Ectodermal cell (in vitro differentiated cells): ENCODE results near the gene SPOCK1.

Experiments
- H3K27ac ChIP-seq: 2 replicates; pipeline ENCODE4 v1.7.0; 2013; ENCODE audit warnings: mild to moderate bottlenecking, low read depth, low read length; ENCODE audit not compliant: insufficient read depth, poor library complexity, severe bottlenecking
- H3K27me3 ChIP-seq: 2 replicates; pipeline ENCODE4 v1.7.0; 2013; ENCODE audit warnings: mild to moderate bottlenecking, low read length; ENCODE audit not compliant: insufficient read depth, control insufficient read depth, poor library complexity, severe bottlenecking
- H3K36me3 ChIP-seq: one replicate; pipeline ENCODE4 v1.7.0; 2013; ENCODE audit warnings: low read length; ENCODE audit not compliant: control insufficient read depth, insufficient read depth
- H3K4me1 ChIP-seq: one replicate; pipeline ENCODE4 v1.7.0; 2013; ENCODE audit warnings: low read length; ENCODE audit not compliant: control insufficient read depth, insufficient read depth
- H3K4me3 ChIP-seq: 2 replicates; pipeline ENCODE4 v1.7.0; 2013; ENCODE audit warnings: low read depth, low read length, control low read depth; ENCODE audit not compliant: insufficient read depth
- H3K9me3 ChIP-seq: 2 replicates; pipeline ENCODE4 v1.7.0; 2013; ENCODE audit warnings: mild to moderate bottlenecking, low read length, moderate library complexity; ENCODE audit not compliant: control insufficient read depth
- WGBS, 2 experiments: methylation state at CpG; one replicate each; pipeline ENCODE4 v1.1.7; 2013; ENCODE audit warnings: missing lambda C conversion rate in 2 of 2; 5-methylcytosine and 5-hydroxymethylcytosine counted together

SPOCK1 gene

DNA sequence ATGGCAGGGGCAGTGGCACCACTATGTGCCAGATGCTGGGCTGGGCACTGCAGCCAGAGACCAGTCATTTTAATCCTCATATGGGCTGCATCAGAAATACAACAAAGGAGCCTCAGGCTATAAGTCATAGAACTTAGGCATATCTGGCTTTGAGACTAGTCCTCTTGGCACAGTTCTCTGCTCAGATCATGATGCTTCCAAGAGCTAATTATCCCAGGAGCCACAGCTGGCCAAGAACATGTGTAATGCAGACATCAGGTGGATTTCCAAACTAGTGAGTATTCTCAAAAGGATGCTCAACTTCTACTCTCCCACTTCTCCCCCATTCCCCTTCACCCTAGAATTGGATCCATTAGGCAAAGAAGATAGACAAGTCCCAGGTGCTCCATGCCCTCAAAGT lies 571.6 kb downstream of the SPOCK1 start:
- Histone ChIP-seq H3K4me3 (no peak overlapping the region), H3K27ac (no peak overlapping the region), H3K4me1 (no peaks in the 10 kb centered on the region), H3K36me3 (no peaks in the 10 kb centered on the region), H3K9me3 (no peaks in the 10 kb centered on the region), H3K27me3 (no peaks in the 10 kb centered on the region)

DNA sequence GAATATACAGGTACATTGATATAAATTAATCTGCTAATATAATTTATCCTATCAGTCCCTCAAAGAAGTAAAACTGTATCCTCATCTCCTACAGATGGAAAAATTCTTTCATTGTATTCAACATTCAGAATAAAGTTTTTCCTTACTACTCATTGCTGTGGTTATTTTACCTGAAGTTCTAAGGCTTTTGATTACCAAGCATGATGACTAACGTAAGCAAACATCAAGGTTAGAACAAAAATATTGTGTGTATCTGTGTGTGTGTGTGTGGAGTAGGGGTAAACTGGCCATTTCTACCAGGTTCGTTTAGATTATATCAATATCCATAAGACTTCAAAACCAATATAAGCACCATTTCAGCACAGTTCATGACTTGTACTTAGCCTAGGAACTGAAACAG lies 573.1 kb downstream of the SPOCK1 start:
- Histone ChIP-seq H3K9me3 (no peaks in the 10 kb centered on the region), H3K36me3 (no peaks in the 10 kb centered on the region), H3K27me3 (no peaks in the 10 kb centered on the region), H3K27ac (no peak overlapping the region), H3K4me1 (no peaks in the 10 kb centered on the region), H3K4me3 (no peak overlapping the region)
- 86 to 100% methylated on average over 2 of the region's 2 CpGs for WGBS, 2 experiments
